Adrenal gland (tissue), 5 donors: Measurements from ENCODE around the gene MAP3K2.

ENCODE experiments used
- CTCF ChIP-seq, 6 experiments: fragments of 450-650 bp in 4 of 6; fragments of 200-600 bp in 2 of 6; sonication (generic) in 1 of 6; IDR thresholded peaks; 1 replicate in 5 of 6; 2 replicates in 1 of 6; pipeline versions ENCODE4 v1.5.1 to v1.8.0; 2016 to 2021; ENCODE audit warnings: antibody characterized with exemption in 6 of 6, mild to moderate bottlenecking in 2 of 6, moderate library complexity in 1 of 6
- POLR2A ChIP-seq, 2 donors: fragments of 450-650 bp; IDR thresholded peaks; one replicate each; pipeline ENCODE4 v1.6.1; 2017; ENCODE audit warnings: antibody characterized with exemption in 2 of 2, mild to moderate bottlenecking in 2 of 2, moderate library complexity in 1 of 2
- donor health status: DM: no; HTN: no; CAD: no.

DNA sequence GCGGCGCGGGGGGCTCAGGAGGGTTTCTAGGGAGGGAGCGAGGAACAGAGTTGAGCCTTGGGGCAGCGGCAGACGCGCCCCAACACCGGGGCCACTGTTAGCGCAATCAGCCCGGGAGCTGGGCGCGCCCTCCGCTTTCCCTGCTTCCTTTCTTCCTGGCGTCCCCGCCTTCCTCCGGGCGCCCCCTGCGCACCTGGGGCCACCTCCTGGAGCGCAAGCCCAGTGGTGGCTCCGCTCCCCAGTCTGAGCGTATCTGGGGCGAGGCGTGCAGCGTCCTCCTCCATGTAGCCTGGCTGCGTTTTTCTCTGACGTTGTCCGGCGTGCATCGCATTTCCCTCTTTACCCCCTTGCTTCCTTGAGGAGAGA is 35.7 kb upstream of the MAP3K2 start:
- TF ChIP-seq CTCF (IDR thresholded peaks at IDR 0.05) (no peak), POLR2A (IDR thresholded peaks at IDR 0.05) (no peak)
